ENCODE data around the gene BCL10.
"Not testable (repeated sequence)": the region's sequence is repeated elsewhere in the genome, so short reads cannot be mapped to it uniquely, and the experiment has no call there.

BCL10 gene

DNA sequence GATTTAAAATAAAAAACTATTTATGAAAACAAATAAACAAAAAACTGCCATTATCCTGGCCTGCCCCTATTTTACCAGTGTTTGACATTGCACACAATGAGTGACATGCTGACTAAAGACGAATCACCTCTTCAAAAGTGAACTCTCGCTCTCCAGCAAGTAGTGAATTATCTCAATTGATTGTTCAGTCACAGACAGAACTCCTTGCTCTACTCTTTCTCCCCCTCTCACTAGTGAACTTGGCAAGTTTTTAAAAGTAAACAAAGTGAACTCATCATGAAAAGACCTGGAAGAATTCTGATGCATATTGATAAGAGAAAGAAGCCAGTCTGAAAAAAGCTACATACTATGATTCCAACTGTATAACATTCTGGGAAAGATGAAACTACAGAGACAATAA is 12.3 kb downstream of the BCL10 start:
- no peak for DNase-seq (ENCODE audit: low read depth)

DNA sequence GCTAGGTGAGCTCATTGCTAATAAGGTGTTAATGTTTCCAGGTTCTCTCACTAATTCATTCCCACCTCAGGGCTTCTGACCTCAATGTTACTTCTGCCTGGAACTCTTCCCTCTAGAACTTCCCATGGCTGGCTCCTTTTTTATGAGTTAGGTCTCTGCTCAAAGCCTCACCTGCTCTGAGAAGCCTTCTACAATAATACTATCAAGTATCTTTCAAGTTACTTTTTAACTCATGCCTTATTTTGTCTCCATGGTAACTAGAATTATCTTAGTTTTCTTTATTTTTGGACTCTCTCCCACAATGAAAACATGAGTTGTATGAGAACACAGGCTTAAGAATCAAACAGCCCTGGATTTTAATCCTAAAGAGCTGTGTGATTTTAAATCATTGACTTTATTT is 13.4 kb downstream of the BCL10 start:
- DNase-seq (ENCODE audit: low read depth) = no peak

DNA sequence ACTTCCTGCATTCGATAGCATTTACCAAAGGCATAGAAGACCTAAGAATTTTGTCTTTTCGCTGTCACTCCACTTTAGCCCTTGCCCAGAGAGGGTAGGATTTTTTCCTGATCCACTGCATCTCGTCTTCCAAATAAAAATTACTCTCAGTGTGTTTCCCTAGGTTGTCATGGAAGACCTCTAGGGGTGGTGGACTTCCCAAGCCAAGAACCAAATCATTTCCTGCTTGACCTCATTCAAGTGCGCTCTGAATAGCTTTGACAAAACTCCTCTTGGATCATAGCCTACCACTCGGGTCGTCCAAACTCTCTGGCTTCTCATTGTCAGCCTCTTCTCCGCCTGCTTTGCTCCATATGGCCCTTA is 16.5 kb downstream of the BCL10 start:
- no peak for DNase-seq (ENCODE audit: low read depth)

DNA sequence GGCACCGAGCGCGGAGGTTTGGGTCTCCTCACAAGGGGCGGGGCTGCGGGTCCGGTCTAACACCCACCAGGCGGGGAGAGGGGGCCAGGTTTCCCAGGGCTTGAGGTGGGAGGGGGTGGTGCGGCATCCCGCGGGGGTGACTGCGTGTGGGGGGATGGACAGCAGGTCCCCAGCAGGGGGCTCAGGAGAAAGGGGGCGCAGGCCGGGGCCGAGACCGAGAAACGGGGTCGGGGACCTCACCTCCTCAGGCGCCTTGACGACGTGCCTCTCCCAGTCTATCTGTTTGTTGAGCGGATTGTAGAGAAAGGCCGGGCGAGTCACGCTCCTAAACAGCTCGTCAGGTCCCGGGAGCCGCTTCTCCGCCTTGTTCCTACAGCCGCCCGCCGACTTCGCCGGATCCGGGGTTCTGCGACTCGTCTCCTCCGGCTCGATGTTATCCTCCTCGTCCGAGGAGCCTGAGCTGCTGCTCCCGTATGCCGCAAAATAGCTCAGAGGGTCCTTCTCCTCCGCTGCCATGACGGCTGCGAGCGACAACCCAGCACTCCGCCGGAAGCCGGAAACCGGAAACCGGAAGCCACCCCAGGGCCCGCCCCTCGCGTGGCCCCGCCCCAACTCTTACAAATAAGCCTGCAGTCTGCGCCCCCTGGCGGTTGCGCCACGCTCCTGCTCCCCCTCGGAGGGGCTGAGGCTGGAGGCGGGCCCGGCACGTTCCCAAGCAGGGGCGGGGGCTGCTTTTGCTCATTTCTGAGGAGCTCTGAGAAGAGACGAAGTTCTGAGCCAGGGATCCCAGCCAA is 17.1 kb downstream of the BCL10 start, which contains the start of gene C1orf52:
Gene C1orf52 (minus strand): TSS at position 545 of the 794 bp plus-strand sequence. CDS start 29 bp downstream, at position 516.
- DNase-seq (ENCODE audit: low read depth) = peak; percentile 83

DNA sequence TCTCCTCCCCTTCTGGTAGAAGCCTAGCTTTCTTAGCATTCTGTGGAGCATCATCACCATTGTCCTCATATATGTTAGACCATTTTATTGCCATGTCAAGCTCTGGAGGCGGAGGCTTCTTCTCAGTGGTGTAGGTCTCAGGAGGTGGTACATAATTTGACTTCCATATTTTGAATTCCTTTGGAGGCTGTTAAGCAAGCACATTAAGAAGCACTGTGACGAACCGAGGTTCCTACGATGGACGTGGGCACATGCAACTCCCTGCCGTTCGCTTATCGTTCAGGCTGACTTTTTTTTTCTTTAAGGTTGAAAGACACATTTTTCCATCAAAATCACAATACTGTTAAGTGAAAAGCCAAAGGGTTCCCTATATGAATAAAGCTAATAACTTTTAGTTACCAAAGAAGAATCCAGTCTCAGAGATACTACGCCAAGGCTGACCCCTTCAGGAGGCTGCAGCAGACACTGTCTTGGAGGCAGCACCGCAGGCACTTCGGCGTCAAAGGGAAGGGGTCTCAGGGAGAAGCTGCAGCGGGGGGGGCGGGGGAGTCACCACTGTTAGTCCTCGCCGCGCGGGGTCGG is 17.8 kb downstream of the BCL10 start:
- peak; percentile 40 for DNase-seq (ENCODE audit: low read depth)

GRCh38 chr1:85249042-85249441 is 27.4 kb downstream of the BCL10 start:
- DNase-seq (ENCODE audit: low read depth) = not testable (repeated sequence)

- DNase-seq (ENCODE audit: low read depth) = peak; percentile 86
Observed at GRCh38 chr1:85245891-85246290, 30.5 kb downstream of the BCL10 start.

- DNase-seq (ENCODE audit: low read depth) = peak; percentile 54
Observed at GRCh38 chr1:85245456-85245855, 31.0 kb downstream of the BCL10 start.

- peak; percentile 67 for DNase-seq (ENCODE audit: low read depth)
Observed at GRCh38 chr1:85244271-85245061, 32.0 kb downstream of the BCL10 start.

DNA sequence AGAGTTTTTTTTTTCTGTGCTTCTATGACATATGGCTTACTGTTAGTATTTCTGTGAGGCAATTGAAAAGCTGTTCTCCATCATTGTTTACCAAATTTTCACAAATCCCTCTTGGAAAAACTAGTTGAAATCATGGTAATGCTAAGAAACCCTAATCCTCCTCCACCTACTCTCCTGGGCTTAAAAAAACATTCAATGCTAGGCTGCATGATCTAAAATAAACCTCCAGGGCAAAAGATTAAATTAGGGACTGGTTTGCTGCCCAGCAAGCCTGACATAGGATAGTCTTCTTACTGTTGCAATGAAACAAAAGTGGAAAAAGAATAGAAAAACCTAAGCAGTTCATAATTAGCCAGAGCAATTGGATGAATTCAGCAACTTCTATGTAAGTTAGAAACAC is 33.1 kb downstream of the BCL10 start:
- no peak for DNase-seq (ENCODE audit: low read depth)

- DNase-seq (ENCODE audit: low read depth) = no peak
Observed at GRCh38 chr1:85240643-85241042, 35.8 kb downstream of the BCL10 start.

GRCh38 chr1:85240174-85240601 is 36.2 kb downstream of the BCL10 start:
- peak; percentile 14 for DNase-seq (ENCODE audit: low read depth)

GRCh38 chr1:85237613-85238012 is 38.8 kb downstream of the BCL10 start:
- no peak for DNase-seq (ENCODE audit: low read depth)

GRCh38 chr1:85230305-85230977 is 46.0 kb downstream of the BCL10 start:
- no peak for DNase-seq (ENCODE audit: low read depth)

GRCh38 chr1:85229574-85230097 is 46.8 kb downstream of the BCL10 start:
- no peak for DNase-seq (ENCODE audit: low read depth)

DNA sequence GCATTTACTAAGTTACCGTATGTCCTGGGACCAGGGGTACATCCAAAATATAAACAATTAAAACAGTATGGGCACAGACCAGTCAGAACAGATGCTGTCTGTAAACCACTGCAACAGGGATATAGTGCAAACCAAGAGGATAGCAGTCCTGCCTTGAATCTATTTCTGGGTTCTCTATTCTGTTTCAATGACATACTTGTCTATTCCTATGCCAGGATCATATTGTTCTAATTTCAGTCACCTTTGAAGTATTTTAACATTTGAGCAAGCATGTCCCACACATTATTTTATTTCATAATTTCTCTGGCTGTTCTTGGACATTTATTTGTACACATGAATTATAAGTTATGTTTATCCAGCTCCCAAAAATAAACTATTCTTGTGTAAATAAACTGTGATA is 47.5 kb downstream of the BCL10 start:
- no peak for DNase-seq (ENCODE audit: low read depth)

DNA sequence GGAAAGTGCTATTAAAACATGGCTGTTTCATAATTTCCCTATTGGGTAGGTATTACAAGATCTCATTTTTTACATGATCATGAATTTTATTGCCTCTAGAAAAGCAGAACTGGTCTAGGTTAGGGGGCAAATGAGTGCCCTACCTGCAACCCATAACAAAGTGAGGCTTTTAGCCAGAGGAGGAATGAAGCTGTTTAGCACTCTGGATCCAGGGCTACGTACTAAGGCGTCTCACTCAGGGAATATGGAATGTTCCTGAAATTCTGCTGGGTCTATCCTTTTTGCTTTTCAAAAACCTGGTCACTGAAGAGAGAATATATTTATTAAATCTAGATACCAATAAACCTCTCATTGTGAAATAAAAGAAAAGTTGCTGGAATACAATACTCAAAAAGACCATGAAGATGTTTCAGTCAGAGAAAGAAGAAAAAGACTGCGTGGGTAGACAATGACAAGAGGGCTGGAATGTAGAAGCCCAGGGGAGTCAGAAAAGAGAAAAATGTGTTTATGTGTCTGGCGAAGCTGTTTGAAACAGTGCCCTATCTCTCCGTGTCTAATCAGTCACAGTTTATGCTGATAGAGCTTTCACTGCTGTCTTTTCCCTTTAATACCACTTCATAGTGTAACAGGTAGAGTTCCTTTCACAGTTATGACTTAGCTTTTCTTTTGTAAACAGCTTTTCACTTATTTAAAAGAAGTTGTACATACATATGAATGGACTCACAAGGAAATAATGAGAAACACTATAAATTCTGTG is 50.6 kb downstream of the BCL10 start:
- peak; percentile 57 for DNase-seq (ENCODE audit: low read depth)

- no peak for DNase-seq (ENCODE audit: low read depth)
Observed at GRCh38 chr1:85224734-85225623, 51.5 kb downstream of the BCL10 start.

- DNase-seq (ENCODE audit: low read depth) = no peak
Observed at GRCh38 chr1:85224295-85224694, 52.1 kb downstream of the BCL10 start.

GRCh38 chr1:85223334-85223733 is 53.1 kb downstream of the BCL10 start:
- DNase-seq (ENCODE audit: low read depth) = no peak
